Activated naive CD8-positive, alpha-beta T cell treated with anti-CD3 and anti-CD28 coated beads, Interleukin-2, amount 10 ng/mL, durations not matched to agents 7 days and 5 days (primary cell): Measurements from ENCODE around the gene MECP2. TPM values are rescaled to one million over a fixed set of nuclear protein-coding genes. Genes with fewer than 3 reads are reported as not detected.
"Not testable (repeated sequence)": the region's sequence is repeated elsewhere in the genome, so short reads cannot be mapped to it uniquely, and the experiment has no call there.

ENCODE experiments used
- ATAC-seq: fragments of 150-1000 bp; cut with Tn5 transposase; one replicate; pipeline ENCODE4 v1.10.0; 2021; ENCODE audit warnings: low read depth, moderate library complexity
- POLR2A ChIA-PET: fragments of 350-600 bp; sonication (Branson Sonifier 250); formaldehyde crosslinking; loops from one replicate; lab custom pipeline; 2021; ENCODE audit warnings: antibody characterized with exemption; lab: Charles Lee
- DNase-seq: peaks from one replicate; pipeline ENCODE4 v3.0.0; 2021
- H3K27ac Mint-ChIP-seq: one replicate; pipeline ENCODE4 v1.8.0; 2022; ENCODE audit warnings: mild to moderate bottlenecking, mixed read lengths
- H3K27me3 Mint-ChIP-seq: one replicate; pipeline ENCODE4 v1.8.0; 2022; ENCODE audit warnings: mild to moderate bottlenecking, moderate library complexity, mixed read lengths
- H3K36me3 Mint-ChIP-seq: one replicate; pipeline ENCODE4 v1.8.0; 2021; ENCODE audit warnings: mild to moderate bottlenecking, mixed read lengths
- H3K4me1 Mint-ChIP-seq: one replicate; pipeline ENCODE4 v1.8.0; 2021; ENCODE audit warnings: mixed read lengths
- H3K4me3 Mint-ChIP-seq: one replicate; pipeline ENCODE4 v1.8.0; 2022; ENCODE audit warnings: mild to moderate bottlenecking, moderate library complexity, mixed read lengths
- H3K9me3 Mint-ChIP-seq: one replicate; pipeline ENCODE4 v1.8.0; 2021; ENCODE audit warnings: mixed read lengths
- microRNA-seq: library from miRNA; unstranded; fragments of <30 nt; microRNA quantifications from one replicate; pipeline ENCODE4 v1.2.0, GENCODE V29; 2022
- total RNA-seq, 2 experiments: library from RNA; stranded (reverse); gene quantifications; one replicate each; pipeline ENCODE4 v1.2.3, GENCODE V29; 2021

MECP2 gene
- total RNA-seq, 2 experiments from 2014 or later, result 81.9 to 82.8 TPM

GRCh38 chrX:153981231-153981630 is 116.3 kb downstream of the MECP2 start:
- no peaks in the 10 kb centered on the region for H3K9me3 Mint-ChIP-seq
- ATAC-seq (no peak), DNase-seq (peak; percentile 36)
- POLR2A ChIA-PET, result interaction anchor here (1.1 to 2.8 kb wide), 9 partner anchors 9 to 55 kb away, joined by 3 to 39 read pairs (median 8); partner anchors contain the start of genes ARHGAP4, HCFC1, IRAK1 and TMEM187
- H3K4me3 Mint-ChIP-seq, result peak overlapping the region; percentile 63
- H3K36me3 Mint-ChIP-seq, result no peaks in the 10 kb centered on the region
- H3K4me1 Mint-ChIP-seq, result peaks cover 35% of the 10 kb centered on the region
- H3K27me3 Mint-ChIP-seq, result no peaks in the 10 kb centered on the region
- peak overlapping the region; percentile 99 for H3K27ac Mint-ChIP-seq

GRCh38 chrX:153980394-153980793 is 117.1 kb downstream of the MECP2 start:
- H3K9me3 Mint-ChIP-seq, DNase-seq, H3K27me3 Mint-ChIP-seq, H3K36me3 Mint-ChIP-seq: not testable (repeated sequence)
- ATAC-seq, result peak; percentile 45
- Mint-ChIP-seq H3K4me3 (peak overlapping the region; percentile 76), H3K4me1 (peaks cover 36% of the 10 kb centered on the region), H3K27ac (peak overlapping the region; percentile 92)
- POLR2A ChIA-PET, result interaction anchor here (1.3 to 2.8 kb wide), 8 partner anchors 9 to 54 kb away, joined by 3 to 39 read pairs (median 8); partner anchors contain the start of genes ARHGAP4, HCFC1, IRAK1 and TMEM187

DNA sequence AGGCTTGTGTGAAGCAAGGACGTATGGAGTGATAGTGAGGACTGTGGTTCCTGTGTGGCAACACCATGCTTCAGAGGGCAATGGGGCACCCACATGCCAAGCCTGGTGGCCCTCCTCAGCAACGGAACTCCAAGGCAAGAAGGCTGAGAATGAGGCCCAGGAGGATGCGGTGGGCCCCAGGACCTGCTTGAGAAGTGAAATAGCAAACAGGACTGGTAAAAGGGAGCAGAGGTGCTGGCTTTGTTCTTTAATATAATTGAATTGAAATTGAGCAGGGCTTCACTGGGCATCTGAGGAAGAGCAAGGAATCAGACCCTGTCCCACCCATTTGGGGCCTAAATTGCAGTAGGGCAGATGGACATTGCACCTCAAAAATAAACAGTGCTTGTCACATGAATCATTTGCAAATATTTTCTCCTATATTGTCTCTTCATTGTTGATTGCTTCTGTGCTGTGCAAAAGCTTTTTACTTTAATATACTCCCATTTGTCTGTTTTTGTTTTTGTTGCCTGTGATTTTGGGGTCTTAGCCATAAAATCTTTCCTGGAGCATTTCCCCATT is 122.7 kb downstream of the MECP2 start:
- Mint-ChIP-seq H3K9me3 (no peaks in the 10 kb centered on the region), H3K36me3 (peaks cover 4% of the 10 kb centered on the region), H3K27me3 (no peaks in the 10 kb centered on the region), H3K4me1 (peaks cover 10% of the 10 kb centered on the region), H3K27ac (peak overlapping the region; percentile 95), H3K4me3 (peak overlapping the region; percentile 88)
- DNase-seq (no peak), ATAC-seq (no peak)
- POLR2A ChIA-PET, result interaction anchor here (1.0 to 6.9 kb wide), 4 partner anchors 8 to 45 kb away, joined by 4 to 62 read pairs (median 21); partner anchors contain the start of gene IRAK1

DNA sequence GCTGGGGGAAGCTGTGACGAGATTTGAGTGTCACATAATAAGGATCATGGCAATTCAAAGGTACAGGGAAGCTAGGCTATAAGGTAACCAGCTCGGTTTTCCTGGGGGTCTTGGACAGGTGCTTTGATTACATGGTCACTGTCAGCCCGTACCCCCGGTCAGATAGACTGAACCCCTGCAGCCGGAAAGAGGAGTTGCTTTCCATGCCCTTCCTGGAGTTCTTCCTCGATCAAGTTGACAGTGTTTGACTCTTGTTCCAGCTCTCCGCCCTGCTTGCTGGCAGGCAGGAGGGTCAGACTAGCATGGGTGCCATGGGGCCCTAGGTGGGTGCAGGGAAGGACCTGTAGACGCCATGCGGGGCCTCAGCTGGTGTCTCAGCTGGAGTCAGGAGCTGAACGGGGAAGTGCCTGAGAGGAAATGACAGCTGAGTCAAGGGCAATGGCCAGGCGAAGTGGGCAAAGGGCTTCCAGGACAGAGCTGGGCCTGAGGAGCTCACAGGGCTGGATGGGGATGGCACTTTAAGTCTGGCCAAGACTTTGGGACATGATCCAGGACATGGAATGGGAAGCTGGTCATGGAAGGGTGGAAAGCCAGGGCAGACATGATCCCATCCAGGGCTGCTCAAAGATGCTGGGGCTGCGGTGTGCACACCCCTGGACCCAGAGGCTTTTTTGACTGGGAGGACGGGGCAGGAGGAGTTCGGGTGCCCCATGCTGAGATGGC is 123.4 kb downstream of the MECP2 start:
- ATAC-seq, result no peak
- POLR2A ChIA-PET, result interaction anchor here (1.0 to 6.9 kb wide), 6 partner anchors 8 to 48 kb away, joined by 3 to 62 read pairs (median 6); partner anchors contain the start of genes ARHGAP4 and IRAK1
- Mint-ChIP-seq H3K9me3 (no peaks in the 10 kb centered on the region), H3K36me3 (peaks cover 9% of the 10 kb centered on the region), H3K27me3 (no peaks in the 10 kb centered on the region), H3K4me1 (peaks cover 10% of the 10 kb centered on the region), H3K4me3 (peak overlapping the region; percentile 88), H3K27ac (peak overlapping the region; percentile 95)
- DNase-seq, result no peak

DNA sequence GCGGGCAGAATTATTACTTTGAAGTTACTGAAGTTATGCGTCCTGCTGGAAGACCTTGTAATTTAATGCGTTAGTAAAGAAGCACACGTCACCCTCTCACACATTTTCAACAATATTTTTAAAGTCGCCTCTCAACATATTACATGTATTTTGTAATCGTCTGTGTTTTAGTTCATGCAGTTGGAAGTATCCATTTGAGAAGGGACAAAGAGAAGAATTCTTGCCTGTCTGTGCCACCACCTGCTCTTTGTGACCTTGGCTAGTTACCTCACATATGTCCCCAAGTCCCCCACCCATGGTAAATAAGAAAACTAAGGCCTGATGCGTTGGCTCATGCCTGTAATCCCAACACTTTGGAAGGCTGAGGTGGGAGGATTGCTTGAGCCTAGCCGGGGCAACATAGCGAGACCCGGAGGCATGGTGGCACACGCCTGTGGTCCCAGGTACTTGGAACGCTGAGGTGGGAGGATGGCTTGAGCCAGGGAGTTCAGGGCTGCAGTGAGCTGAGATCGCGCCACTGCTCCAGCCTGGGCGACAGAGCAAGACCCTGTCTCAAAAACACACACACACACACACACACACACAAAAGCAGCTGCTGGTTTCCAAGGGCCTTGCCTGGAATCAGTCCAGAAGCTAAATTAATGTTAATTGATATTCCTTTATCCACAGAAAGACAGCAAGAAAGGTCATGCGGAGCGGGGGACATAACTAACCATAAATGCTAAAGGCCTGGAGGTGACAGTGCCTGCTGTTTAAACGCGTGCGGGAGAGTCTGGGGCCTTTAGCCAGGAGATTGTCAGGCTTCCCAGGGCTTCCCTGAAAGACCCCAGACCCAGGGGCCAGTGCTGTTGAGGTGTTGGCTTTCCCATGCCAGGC is 124.2 kb downstream of the MECP2 start:
- H3K36me3 Mint-ChIP-seq, result peaks cover 9% of the 10 kb centered on the region
- H3K9me3 Mint-ChIP-seq, result no peaks in the 10 kb centered on the region
- POLR2A ChIA-PET, result interaction anchor here (0.7 to 7.6 kb wide), 11 partner anchors 8 to 80 kb away, joined by 3 to 110 read pairs (median 7); partner anchors contain the start of genes ARHGAP4 and IRAK1
- H3K27me3 Mint-ChIP-seq, result no peaks in the 10 kb centered on the region
- H3K27ac Mint-ChIP-seq, result peak overlapping the region; percentile 95
- DNase-seq, result no peak
- H3K4me1 Mint-ChIP-seq, result peaks cover 10% of the 10 kb centered on the region
- no peak for ATAC-seq
- H3K4me3 Mint-ChIP-seq, result peak overlapping the region; percentile 88

- H3K4me1 Mint-ChIP-seq, result peaks cover 10% of the 10 kb centered on the region
- POLR2A ChIA-PET, result interaction anchor here (0.6 to 7.6 kb wide), 10 partner anchors 9 to 82 kb away, joined by 3 to 110 read pairs (median 8); partner anchors contain the start of genes ARHGAP4 and IRAK1
- no peaks in the 10 kb centered on the region for H3K9me3 Mint-ChIP-seq
- ATAC-seq (peak; percentile 48), DNase-seq (peak; percentile 90)
- peaks cover 16% of the 10 kb centered on the region for H3K36me3 Mint-ChIP-seq
- peak within 1 kb of the TSS; percentile 100 for H3K27ac Mint-ChIP-seq
- no peaks in the 10 kb centered on the region for H3K27me3 Mint-ChIP-seq
- peak within 1 kb of the TSS; percentile 100 for H3K4me3 Mint-ChIP-seq
Measured at GRCh38 chrX:153972368-153973126, 125.0 kb downstream of the MECP2 start, which contains the start of gene TMEM187. TSS of gene TMEM187 (plus strand) at chrX:153972754. CDS start at chrX:153982063, 9,309 bp downstream.

Small RNAs within 50 kb of the gene (microRNA-seq; reads per million reads assigned to microRNA genes)
- gene MIR3202-1, result not detected
- gene MIR3202-2, result not detected
- not detected for gene MIR718

Other genes with a start within 250 kb of the MECP2 start
- gene L1CAM, start 211.5 kb downstream of the MECP2 start, total RNA-seq, result 1 to 10 TPM; 4.5 to 7.2 TPM
- not detected for gene AVPR2, start 193.0 kb downstream of the MECP2 start, total RNA-seq
- 100 to 1,000 TPM; 341 to 356 TPM for gene ARHGAP4, start 171.5 kb downstream of the MECP2 start, total RNA-seq
- 10 to 100 TPM; 79.5 to 84.3 TPM for gene NAA10, start 162.7 kb downstream of the MECP2 start, total RNA-seq
- gene RENBP, start 153.1 kb downstream of the MECP2 start, total RNA-seq, result 10 to 100 TPM; 18.1 to 18.8 TPM
- 100 to 1,000 TPM; 101 to 107 TPM for gene HCFC1, start 125.9 kb downstream of the MECP2 start, total RNA-seq
- gene TMEM187, start 125.0 kb downstream of the MECP2 start, total RNA-seq, result 1 to 10 TPM; 8.6 to 9.7 TPM
- 100 to 1,000 TPM; 127 to 135 TPM for gene IRAK1, start 77.8 kb downstream of the MECP2 start, total RNA-seq
- gene OPN1LW, start 46.5 kb upstream of the MECP2 start, total RNA-seq, result not detected
- gene OPN1MW, start 84.9 kb upstream of the MECP2 start, total RNA-seq, result not detected
- gene OPN1MW2, start 122.0 kb upstream of the MECP2 start, total RNA-seq, result not detected
- not detected for gene OPN1MW3, start 159.9 kb upstream of the MECP2 start, total RNA-seq
- not detected for gene TEX28, start 197.4 kb upstream of the MECP2 start, total RNA-seq
- 1 to 10 TPM in 1 of 2 experiments, under 1 TPM in 1; 0.31 to 1.2 TPM for gene TKTL1, start 198.1 kb upstream of the MECP2 start, total RNA-seq